Skeletal muscle tissue (tissue), 4 donors: ENCODE results near the gene SUSD1. TPM values are rescaled to one million over a fixed set of nuclear protein-coding genes. Genes with fewer than 3 reads are reported as not detected.

Source experiments
- H3K27ac ChIP-seq: one replicate; pipeline ENCODE4 v1.7.0; 2013; ENCODE audit warnings: mild to moderate bottlenecking, low read depth, low read length, inconsistent platforms
- H3K27me3 ChIP-seq, 3 donors: one replicate each; pipeline ENCODE4 v1.7.0; 2013; ENCODE audit warnings: low read length in 3 of 3; ENCODE audit not compliant: control insufficient read depth in 3 of 3, insufficient read depth in 3 of 3
- H3K36me3 ChIP-seq, 3 donors: one replicate each; pipeline ENCODE4 v1.7.0; 2013; ENCODE audit warnings: low read length in 3 of 3; ENCODE audit not compliant: control insufficient read depth in 3 of 3, insufficient read depth in 3 of 3
- H3K4me1 ChIP-seq, 3 donors: one replicate each; pipeline ENCODE4 v1.7.0; 2013; ENCODE audit warnings: low read length in 3 of 3, mild to moderate bottlenecking in 3 of 3; ENCODE audit not compliant: control insufficient read depth in 3 of 3, insufficient read depth in 3 of 3
- H3K4me3 ChIP-seq, 3 donors: one replicate each; pipeline ENCODE4 v1.7.0; 2013; ENCODE audit warnings: low read length in 3 of 3
- H3K9ac ChIP-seq, 3 donors: one replicate each; pipeline ENCODE4 v1.7.0; 2013; ENCODE audit warnings: low read length in 3 of 3, mild to moderate bottlenecking in 3 of 3, moderate library complexity in 2 of 3, low read depth in 1 of 3
- H3K9me3 ChIP-seq, 3 donors: one replicate each; pipeline ENCODE4 v1.7.0; 2013; ENCODE audit warnings: low read length in 3 of 3; ENCODE audit not compliant: control insufficient read depth in 3 of 3
- total RNA-seq: library from RNA; depleted of rRNA; stranded (reverse); fragments of >200 nt; gene quantifications from one replicate; pipeline ENCODE4 v1.2.3, GENCODE V29; 2014
- donor health status: Osteomylitis.

The SUSD1 gene
- total RNA-seq, 1 donor from 2014 or later: 22.4 TPM

GRCh38 chr9:112091810-112092209 lies 83.3 kb downstream of the SUSD1 start:
- H3K4me3 ChIP-seq: no peak overlapping the region
- no peak overlapping the region for H3K9ac ChIP-seq
- H3K27ac ChIP-seq: no peak overlapping the region
- H3K27me3 ChIP-seq: no peaks in the 10 kb centered on the region
- H3K36me3 ChIP-seq: peaks cover 0 to 2% (median 0%) of the 10 kb centered on the region in 3 donors
- no peaks in the 10 kb centered on the region for H3K9me3 ChIP-seq
- no peaks in the 10 kb centered on the region for H3K4me1 ChIP-seq

- H3K27me3 ChIP-seq: no peaks in the 10 kb centered on the region
- H3K9me3 ChIP-seq: no peaks in the 10 kb centered on the region
- H3K27ac ChIP-seq: no peak overlapping the region
- H3K4me1 ChIP-seq: no peaks in the 10 kb centered on the region
- no peak overlapping the region for H3K9ac ChIP-seq
- no peaks in the 10 kb centered on the region for H3K36me3 ChIP-seq
- H3K4me3 ChIP-seq: no peak overlapping the region
Observed at GRCh38 chr9:112087506-112087905, 87.6 kb downstream of the SUSD1 start.

DNA sequence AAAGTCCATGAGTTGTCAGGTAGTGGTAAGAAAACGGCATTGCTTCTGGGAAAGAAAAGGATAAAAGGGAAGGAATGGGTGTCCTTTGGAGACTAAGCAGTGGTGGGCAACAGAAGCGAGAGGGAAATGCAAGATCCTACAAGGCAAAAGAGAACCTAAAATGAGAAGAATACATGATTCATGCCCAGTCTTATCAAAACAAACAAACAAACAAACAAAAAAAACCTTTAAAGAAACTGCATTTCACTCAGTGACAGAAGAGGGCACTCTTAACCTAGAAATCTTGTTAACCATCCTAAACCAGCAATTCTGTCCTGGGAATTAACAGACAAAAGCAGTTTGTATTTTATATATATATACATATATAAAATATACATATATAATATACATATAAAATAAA lies 88.5 kb downstream of the SUSD1 start:
- H3K27me3 ChIP-seq: no peaks in the 10 kb centered on the region
- no peak overlapping the region for H3K9ac ChIP-seq
- H3K27ac ChIP-seq: no peak overlapping the region
- no peaks in the 10 kb centered on the region for H3K9me3 ChIP-seq
- no peaks in the 10 kb centered on the region for H3K4me1 ChIP-seq
- no peaks in the 10 kb centered on the region for H3K36me3 ChIP-seq
- no peak overlapping the region for H3K4me3 ChIP-seq

- Histone ChIP-seq H3K27ac (no peak overlapping the region), H3K4me3 (no peak overlapping the region), H3K4me1 (no peaks in the 10 kb centered on the region), H3K27me3 (no peaks in the 10 kb centered on the region), H3K36me3 (no peaks in the 10 kb centered on the region), H3K9ac (no peak overlapping the region), H3K9me3 (no peaks in the 10 kb centered on the region)
Observed at GRCh38 chr9:112084907-112085306, 90.2 kb downstream of the SUSD1 start.

DNA sequence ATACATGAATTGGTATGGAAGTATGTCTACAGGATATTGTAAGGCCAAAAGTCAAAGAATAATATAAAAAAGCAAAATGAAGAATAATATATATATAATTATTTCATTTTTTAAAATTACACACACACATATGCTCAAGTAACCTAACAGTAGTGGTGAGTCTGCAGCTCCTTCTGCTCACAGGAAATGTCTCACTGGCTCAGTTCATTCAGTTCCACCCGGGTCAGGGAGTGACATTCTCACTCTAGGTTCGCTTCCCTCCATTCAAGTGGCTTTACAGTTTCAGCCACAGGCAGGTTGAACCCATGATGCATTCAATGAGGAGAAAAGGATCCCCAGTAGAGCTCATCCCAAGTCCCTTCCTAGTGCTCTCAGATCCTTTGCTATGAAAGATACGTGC lies 90.8 kb downstream of the SUSD1 start:
- H3K4me3 ChIP-seq: no peak overlapping the region
- H3K4me1 ChIP-seq: no peaks in the 10 kb centered on the region
- no peak overlapping the region for H3K9ac ChIP-seq
- H3K27me3 ChIP-seq: no peaks in the 10 kb centered on the region
- H3K9me3 ChIP-seq: no peaks in the 10 kb centered on the region
- no peaks in the 10 kb centered on the region for H3K36me3 ChIP-seq
- H3K27ac ChIP-seq: no peak overlapping the region

- no peak overlapping the region for H3K9ac ChIP-seq
- no peak overlapping the region for H3K4me3 ChIP-seq
- H3K27ac ChIP-seq: peak overlapping the region; percentile 67
- H3K4me1 ChIP-seq: no peaks in the 10 kb centered on the region
- H3K36me3 ChIP-seq: no peaks in the 10 kb centered on the region
- no peaks in the 10 kb centered on the region for H3K27me3 ChIP-seq
- H3K9me3 ChIP-seq: no peaks in the 10 kb centered on the region
Observed at GRCh38 chr9:112081918-112082729, 93.0 kb downstream of the SUSD1 start.

DNA sequence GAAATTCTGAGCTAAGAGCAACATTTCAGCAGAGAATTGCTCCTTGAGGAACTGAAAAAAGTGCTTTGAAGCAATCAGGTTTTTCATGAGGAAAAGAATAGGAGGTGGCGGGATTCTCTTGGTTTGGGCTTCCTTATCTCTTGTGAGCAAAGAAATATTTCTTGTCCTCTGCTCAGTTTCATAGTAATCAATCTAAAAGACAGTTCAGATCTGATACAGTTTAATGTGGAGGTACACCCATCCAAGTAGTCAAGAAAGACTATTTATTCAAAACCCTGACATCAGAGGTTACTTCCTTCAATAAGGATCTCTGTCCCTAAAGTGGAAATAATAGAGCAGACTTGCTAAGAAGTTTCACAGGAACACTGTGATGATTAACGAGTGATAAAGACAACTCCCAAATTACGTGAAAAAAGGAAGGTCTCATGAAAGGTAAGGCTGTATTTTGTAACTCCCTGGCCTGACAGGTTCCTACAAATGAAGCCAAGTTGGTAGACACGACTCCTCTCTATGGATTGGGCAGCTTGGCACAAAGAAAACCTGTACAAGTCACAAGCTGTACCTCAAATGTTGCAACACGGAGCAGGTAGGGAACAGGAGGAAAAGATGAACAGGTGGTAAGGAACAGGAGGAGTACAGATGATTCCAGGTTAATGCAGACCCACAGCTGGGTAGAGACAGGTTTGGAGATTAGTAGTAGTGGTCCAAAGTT lies 94.1 kb downstream of the SUSD1 start:
- Histone ChIP-seq H3K27me3 (no peaks in the 10 kb centered on the region), H3K9me3 (no peaks in the 10 kb centered on the region), H3K4me3 (no peak overlapping the region), H3K4me1 (no peaks in the 10 kb centered on the region), H3K9ac (no peak overlapping the region), H3K27ac (peak overlapping the region; percentile 67), H3K36me3 (no peaks in the 10 kb centered on the region)

DNA sequence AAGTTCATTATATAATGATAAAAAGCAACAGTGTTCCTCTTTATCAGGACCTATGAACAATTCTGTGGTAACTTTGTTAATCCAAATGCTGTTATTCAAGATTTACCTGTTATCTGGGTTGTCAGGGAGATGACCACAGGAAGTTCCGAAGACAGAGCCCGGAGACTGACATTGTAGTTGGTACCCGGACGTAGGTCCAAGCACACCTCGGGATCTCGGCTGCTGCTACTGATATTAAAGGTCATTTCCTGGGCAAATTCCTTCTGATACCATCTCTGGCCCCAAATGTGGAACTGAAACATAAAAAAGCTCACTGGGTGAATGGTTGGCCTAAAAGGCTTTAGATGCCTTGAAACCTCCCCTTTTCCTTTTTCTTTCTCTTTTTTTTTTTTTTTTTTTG lies 96.7 kb downstream of the SUSD1 start:
- no peaks in the 10 kb centered on the region for H3K9me3 ChIP-seq
- no peaks in the 10 kb centered on the region for H3K27me3 ChIP-seq
- H3K27ac ChIP-seq: peak overlapping the region; percentile 50

DNA sequence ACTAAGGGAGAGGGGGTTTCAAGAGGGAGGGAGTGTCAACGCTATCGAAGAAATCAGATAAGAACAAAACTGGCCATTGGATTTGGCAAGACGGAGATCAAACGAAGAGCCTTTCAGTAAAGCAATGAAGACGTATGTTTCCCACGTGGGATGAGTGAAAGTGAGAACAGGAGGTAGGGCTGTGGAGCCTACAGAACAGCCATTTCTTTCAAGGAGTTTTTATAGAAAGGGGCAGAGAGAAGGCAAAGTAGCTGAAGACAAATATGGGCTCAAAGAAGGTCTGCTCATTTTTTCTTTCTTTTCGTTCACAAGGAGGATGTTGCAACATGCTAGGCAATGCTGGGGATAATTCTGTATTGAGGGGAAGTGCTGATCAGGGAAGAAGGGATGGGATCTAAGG lies 98.3 kb downstream of the SUSD1 start:
- Histone ChIP-seq H3K9ac (no peak overlapping the region), H3K4me3 (no peak overlapping the region), H3K9me3 (no peaks in the 10 kb centered on the region), H3K4me1 (peaks cover 13 to 19% (median 17%) of the 10 kb centered on the region in 3 donors), H3K27me3 (no peaks in the 10 kb centered on the region), H3K27ac (peak overlapping the region; percentile 16), H3K36me3 (no peaks in the 10 kb centered on the region)

More for the DNA sequence above, 96.7 kb downstream of the SUSD1 start:
- H3K9ac ChIP-seq: no peak overlapping the region
- no peaks in the 10 kb centered on the region for H3K36me3 ChIP-seq
- peaks cover 13 to 15% (median 13%) of the 10 kb centered on the region in 3 donors for H3K4me1 ChIP-seq
- H3K4me3 ChIP-seq: no peak overlapping the region

GRCh38 chr9:112075009-112075378 lies 100.1 kb downstream of the SUSD1 start:
- peak overlapping the region; percentile 80 for H3K27ac ChIP-seq
- H3K4me1 ChIP-seq: peaks cover 13 to 19% (median 17%) of the 10 kb centered on the region in 3 donors
- H3K4me3 ChIP-seq: no peak overlapping the region
- no peaks in the 10 kb centered on the region for H3K27me3 ChIP-seq
- peak overlapping the region in 2 of 3 donors; percentile 10 to 51 for H3K9ac ChIP-seq
- H3K9me3 ChIP-seq: no peaks in the 10 kb centered on the region
- no peaks in the 10 kb centered on the region for H3K36me3 ChIP-seq
